AML-193 (cell line): ENCODE measurements around the gene AFAP1L2.
"Not testable (repeated sequence)": the region's sequence is repeated elsewhere in the genome, so short reads cannot be mapped to it uniquely, and the experiment has no call there.

Experiments
- DNase-seq, 2 experiments: peaks; one replicate each; lab custom pipeline; 2025; lab: John Stamatoyannopoulos, UW

Gene AFAP1L2

GRCh38 chr10:114359953-114360345, 44.4 kb downstream of the AFAP1L2 start:
- no peak for DNase-seq

DNA sequence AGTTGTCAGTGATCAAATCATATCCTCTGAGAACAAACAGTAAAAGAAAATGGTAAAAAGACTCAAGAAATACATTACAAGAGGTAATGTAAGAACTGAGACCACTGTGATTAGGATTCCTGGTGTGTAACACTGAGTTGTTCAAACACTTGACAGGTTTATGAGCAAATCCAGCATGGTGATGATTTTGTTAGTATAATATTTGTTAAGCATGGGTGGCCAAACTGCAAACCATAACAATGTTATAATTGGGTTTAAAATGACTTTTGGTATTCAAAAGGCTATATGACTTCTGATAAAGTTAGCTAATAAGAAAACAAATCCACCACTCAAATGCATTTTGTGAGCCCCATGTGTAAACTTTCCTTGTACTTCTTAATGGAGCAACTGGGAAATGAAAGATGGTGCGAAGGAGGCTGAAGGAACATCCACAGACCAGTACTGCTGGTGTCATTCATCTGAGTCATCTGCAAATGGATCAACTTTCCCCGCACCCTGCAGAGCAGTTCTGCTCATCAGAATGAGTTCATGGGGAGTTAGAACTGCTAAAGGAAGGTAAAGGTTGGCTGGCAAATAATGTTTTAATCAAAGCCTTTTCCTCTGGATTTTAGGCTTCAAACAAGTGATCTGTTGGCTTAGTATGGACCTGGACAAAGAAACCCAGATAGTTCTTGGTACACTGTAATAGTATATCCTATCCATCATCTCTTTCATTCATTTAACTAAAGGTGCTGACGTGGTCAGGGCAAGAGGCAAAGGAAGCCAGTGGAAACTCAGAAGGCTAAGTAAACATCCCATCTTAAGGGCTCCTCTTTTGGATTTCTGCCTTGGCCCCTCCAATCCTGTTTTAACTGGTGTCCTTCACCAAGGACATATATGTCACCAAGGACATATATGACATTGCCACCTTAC, 45.0 kb downstream of the AFAP1L2 start:
- no peak for DNase-seq

GRCh38 chr10:114357515-114357996, 46.7 kb downstream of the AFAP1L2 start:
- no peak for DNase-seq

- DNase-seq = no peak
Observed at GRCh38 chr10:114356751-114357514, 47.4 kb downstream of the AFAP1L2 start.

DNA sequence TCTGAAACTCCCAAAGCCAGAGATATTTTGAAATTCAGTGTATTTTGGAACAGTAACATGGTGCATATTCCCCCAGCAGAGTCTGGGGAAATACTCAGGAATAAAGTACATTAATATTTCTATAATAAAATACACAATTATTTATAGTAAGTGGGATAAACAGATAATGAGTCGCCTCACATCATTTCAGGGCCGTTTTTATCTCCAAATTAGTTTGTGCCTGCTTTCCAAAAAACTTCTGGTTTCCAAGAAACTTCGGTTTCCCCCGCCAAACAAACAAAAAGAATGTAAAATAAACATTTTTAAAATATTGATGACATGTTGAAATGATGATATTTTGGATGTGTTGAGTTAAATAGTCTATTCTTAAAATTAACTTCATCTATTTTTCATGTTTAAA, 48.2 kb downstream of the AFAP1L2 start:
- DNase-seq = no peak

- no peak for DNase-seq
Observed at GRCh38 chr10:114353383-114353782, 50.9 kb downstream of the AFAP1L2 start.

- DNase-seq = no peak
Observed at GRCh38 chr10:114352653-114353298, 51.5 kb downstream of the AFAP1L2 start.

GRCh38 chr10:114350751-114351150, 53.6 kb downstream of the AFAP1L2 start:
- DNase-seq = no peak

DNA sequence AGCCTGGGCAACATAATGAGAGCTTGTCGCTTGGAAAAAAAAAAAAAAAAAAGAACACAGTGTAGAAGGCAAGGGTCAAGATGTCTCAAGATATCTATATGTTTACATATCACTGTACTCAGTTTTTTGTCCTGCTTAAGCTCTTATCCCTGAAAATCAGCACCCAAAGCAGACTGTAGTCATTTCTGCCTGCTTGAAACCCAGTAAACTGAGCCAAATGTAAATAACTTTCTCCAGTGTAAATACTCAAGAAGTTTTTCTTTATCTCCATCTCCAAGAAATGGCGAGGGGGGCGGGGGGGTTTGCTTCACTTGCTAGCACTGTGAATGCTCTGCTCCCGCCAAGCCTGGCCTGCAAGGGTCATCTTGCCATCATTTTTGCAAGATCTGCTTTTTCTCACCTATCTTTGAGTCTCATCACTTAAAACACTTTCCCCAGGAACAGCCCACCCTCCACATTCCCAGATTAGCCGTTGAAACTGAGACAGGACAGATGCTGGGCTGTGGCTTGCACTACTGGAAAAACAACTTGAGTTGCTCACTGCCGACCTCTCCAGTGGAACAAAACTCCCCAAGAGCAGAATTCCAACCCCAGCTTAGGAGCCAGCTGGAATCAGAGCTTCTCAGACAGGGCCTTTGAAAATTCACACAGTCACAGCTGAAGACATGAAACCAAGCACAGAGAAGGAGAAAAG, 54.6 kb downstream of the AFAP1L2 start:
- DNase-seq = no peak

- not testable (repeated sequence) for DNase-seq
Observed at GRCh38 chr10:114349071-114349470, 55.2 kb downstream of the AFAP1L2 start.

GRCh38 chr10:114347791-114348190, 56.5 kb downstream of the AFAP1L2 start:
- DNase-seq = no peak

DNA sequence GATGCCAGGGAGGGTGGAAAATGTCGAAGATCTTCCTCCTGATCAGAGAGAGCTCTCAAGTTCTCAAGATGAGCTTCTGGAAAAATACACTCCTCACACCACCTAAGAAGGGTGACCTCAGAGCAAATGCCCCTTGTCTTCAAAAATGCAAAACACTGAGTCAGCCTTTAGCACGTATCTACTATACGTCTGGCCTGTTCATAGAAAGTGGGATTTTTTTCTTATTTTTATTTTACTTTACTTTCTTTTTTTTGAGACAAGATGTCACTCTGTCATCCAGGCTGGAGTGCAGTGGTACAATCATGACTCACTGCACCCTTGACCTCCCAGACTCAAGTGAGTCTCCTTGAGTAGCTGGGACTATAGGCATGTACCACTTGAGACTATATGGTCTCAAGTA, 57.1 kb downstream of the AFAP1L2 start:
- no peak for DNase-seq

- no peak for DNase-seq
Observed at GRCh38 chr10:114346176-114347031, 57.9 kb downstream of the AFAP1L2 start.

GRCh38 chr10:114345701-114346100, 58.6 kb downstream of the AFAP1L2 start:
- no peak for DNase-seq

- DNase-seq = no peak
Observed at GRCh38 chr10:114343623-114344505, 60.4 kb downstream of the AFAP1L2 start.

DNA sequence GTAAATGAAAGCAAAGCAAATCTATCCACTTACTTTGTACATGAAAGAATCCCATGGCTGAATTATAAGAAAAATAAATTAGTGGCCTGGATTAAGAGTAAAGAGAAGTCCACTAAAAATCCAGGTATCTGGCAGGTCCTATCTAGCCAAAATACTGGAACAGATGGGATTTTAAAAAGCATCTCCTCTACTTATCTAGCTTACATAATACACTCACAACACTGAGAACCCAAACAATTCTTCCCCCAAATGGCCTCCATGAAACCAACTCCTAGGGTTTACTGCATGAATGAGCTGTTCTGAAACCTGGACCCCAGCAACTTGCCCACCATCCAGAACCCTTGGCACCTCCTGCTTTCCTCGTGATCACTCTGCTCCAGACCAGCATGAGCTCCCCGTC, 61.3 kb downstream of the AFAP1L2 start:
- no peak for DNase-seq

DNA sequence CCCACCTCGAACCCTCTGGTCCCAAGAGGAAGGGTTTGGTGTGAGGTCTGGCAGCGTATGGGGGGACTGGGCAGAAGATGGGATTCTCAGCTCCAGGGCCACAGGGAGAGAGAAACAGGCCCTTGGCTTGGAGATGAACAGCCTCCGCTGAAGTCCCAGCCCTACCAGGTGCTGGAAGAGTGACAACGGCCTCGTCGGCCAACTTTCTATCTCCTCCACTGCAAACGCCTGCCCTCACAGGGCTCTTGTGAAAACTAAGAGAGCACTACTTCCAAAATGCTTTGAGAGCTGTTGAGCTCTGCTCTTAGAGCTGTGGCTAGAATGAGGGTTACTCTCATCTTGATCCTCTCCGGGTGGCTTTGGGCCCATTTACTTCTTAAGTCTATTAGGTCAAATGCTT, 63.5 kb downstream of the AFAP1L2 start:
- no peak for DNase-seq

GRCh38 chr10:114337510-114338462, 66.5 kb downstream of the AFAP1L2 start:
- no peak for DNase-seq
